ENCODE results near the gene SERPINA6.

GRCh38 chr14:94362614-94363133 is 39.5 kb upstream of the SERPINA6 start:
- no peak for TF ChIP-seq POLR2A (IDR thresholded peaks at IDR 0.05)
- TF ChIP-seq POLR2AphosphoS5 (IDR thresholded peaks at IDR 0.05): no peak
- TF ChIP-seq CTCF (IDR thresholded peaks at IDR 0.05): no peak
